Endothelial cell of umbilical vein (primary cell): Measurements from ENCODE around the gene LHFPL6. TPM values are rescaled to one million over a fixed set of nuclear protein-coding genes. Genes with fewer than 3 reads are reported as not detected.

Source experiments
- BruUV-seq: library from RNA; stranded (reverse); fragments of 400-500 nt; replicated peaks from 2 replicates; lab custom pipeline; 2021; lab: Mats Ljungman, UMichigan
- CTCF ChIA-PET: fragments of 300-600, 350-600 bp; sonication (Branson Sonifier 250); formaldehyde crosslinking; loops from one replicate; lab custom pipeline; 2021; ENCODE audit warnings: antibody characterized with exemption, inconsistent platforms; lab: Charles Lee
- POLR2A ChIA-PET: fragments of 300-600, 350-600 bp; sonication (Branson Sonifier 250); formaldehyde crosslinking; loops from one replicate; lab custom pipeline; 2021; ENCODE audit warnings: antibody characterized with exemption, inconsistent platforms; lab: Charles Lee
- DNase-seq: peaks from one replicate; pipeline ENCODE4 v3.0.0-alpha.2; 2011; ENCODE audit warnings: low read depth, low spot score
- FAIRE-seq: peaks from 2 replicates; lab custom pipeline; 2011; peaks lifted over from hg19 to GRCh38; lab: Jason Lieb, UNC
- H2AFZ ChIP-seq: 2 replicates; pipeline ENCODE4 v1.6.0; 2012; ENCODE audit warnings: low read depth, low read length, control low read depth, inconsistent platforms
- H3K27ac ChIP-seq: 2 replicates; pipeline ENCODE4 v1.5.1; 2011; ENCODE audit warnings: low read depth, mild to moderate bottlenecking, control low read depth, low read length, moderate library complexity; ENCODE audit not compliant: insufficient read depth
- H3K27me3 ChIP-seq, 2 experiments: 2 replicates each; pipeline versions ENCODE4 v1.6.0 to v1.6.1; 2011; ENCODE audit warnings: low read length in 2 of 2, mixed read lengths in 1 of 2; ENCODE audit not compliant: control insufficient read depth in 2 of 2, insufficient read depth in 2 of 2
- H3K36me3 ChIP-seq, 2 experiments: 2 replicates in 1 of 2; 3 replicates in 1 of 2; pipeline ENCODE4 v1.5.1; 2011; ENCODE audit warnings: low read length in 2 of 2, mild to moderate bottlenecking in 1 of 2, moderate library complexity in 1 of 2; ENCODE audit not compliant: control insufficient read depth in 2 of 2, insufficient read depth in 2 of 2; ENCODE audit errors: extremely low read depth in 1 of 2
- H3K4me1 ChIP-seq: 3 replicates; pipeline ENCODE4 v1.5.1; 2011; ENCODE audit warnings: mild to moderate bottlenecking, low read length; ENCODE audit not compliant: control insufficient read depth, insufficient read depth; ENCODE audit errors: extremely low read depth
- H3K4me2 ChIP-seq: 2 replicates; pipeline ENCODE4 v1.6.1; 2011; ENCODE audit warnings: low read length, control low read depth, mixed read lengths; ENCODE audit not compliant: insufficient read depth
- H3K4me3 ChIP-seq, 3 experiments: fragments of 200-600 bp in 1 of 3; sonication (generic), shearing (Covaris generic) in 1 of 3; replicated peaks in 1 of 3; 2 replicates each; pipeline ENCODE4 v1.5.1; 2011 to 2016; ENCODE audit warnings: control low read depth in 3 of 3, low read length in 3 of 3, mild to moderate bottlenecking in 2 of 3, inconsistent platforms in 1 of 3, low read depth in 1 of 3, moderate library complexity in 1 of 3; ENCODE audit not compliant: insufficient read depth in 1 of 3
- H3K79me2 ChIP-seq: 2 replicates; pipeline ENCODE4 v1.6.0; 2012; ENCODE audit warnings: low read length, inconsistent platforms; ENCODE audit not compliant: control insufficient read depth, insufficient read depth
- H3K9ac ChIP-seq: replicated peaks from 2 replicates; pipeline ENCODE3; 2011; ENCODE audit warnings: low read length, control low read depth; ENCODE audit not compliant: insufficient read depth; ENCODE audit errors: extremely low read depth
- H3K9me1 ChIP-seq: replicated peaks from 3 replicates; pipeline ENCODE4 v1.6.0; 2011; ENCODE audit warnings: mild to moderate bottlenecking, low read length; ENCODE audit not compliant: control insufficient read depth, insufficient read depth; ENCODE audit errors: extremely low read depth
- H3K9me3 ChIP-seq: replicated peaks from 2 replicates; pipeline ENCODE4 v1.5.1; 2012; ENCODE audit warnings: low read length, inconsistent platforms; ENCODE audit not compliant: control insufficient read depth, insufficient read depth
- H4K20me1 ChIP-seq: replicated peaks from 2 replicates; pipeline ENCODE3; 2011; ENCODE audit warnings: mild to moderate bottlenecking, low read length; ENCODE audit not compliant: control insufficient read depth, insufficient read depth; ENCODE audit errors: extremely low read depth
- CTCF ChIP-seq, 2 donors: IDR thresholded peaks; 1 replicate in 1 of 2; 2 replicates in 1 of 2; pipeline ENCODE4 v1.5.1; 2011; ENCODE audit warnings: low read length in 2 of 2, mild to moderate bottlenecking in 2 of 2, moderate library complexity in 2 of 2, control low read depth in 1 of 2, inconsistent platforms in 1 of 2, low read depth in 1 of 2; ENCODE audit not compliant: insufficient read depth in 1 of 2; ENCODE audit errors: extremely low read depth in 1 of 2
- EZH2 ChIP-seq: IDR thresholded peaks from 2 replicates; pipeline ENCODE4 v1.6.1; 2012; ENCODE audit warnings: borderline replicate concordance, low read depth, mild to moderate bottlenecking, moderate library complexity, low read length, inconsistent platforms; ENCODE audit not compliant: severe bottlenecking
- FOS ChIP-seq: IDR thresholded peaks from 2 replicates; pipeline ENCODE4 v1.6.1; 2011; ENCODE audit warnings: mild to moderate bottlenecking, low read length, moderate library complexity, borderline replicate concordance; ENCODE audit not compliant: insufficient read depth
- GATA2 ChIP-seq: IDR thresholded peaks from 2 replicates; pipeline ENCODE4 v1.7.0; 2011; ENCODE audit warnings: low read depth, mild to moderate bottlenecking, moderate library complexity, mixed read lengths, low read length; ENCODE audit not compliant: insufficient read length, insufficient read depth
- JUN ChIP-seq: IDR thresholded peaks from 2 replicates; pipeline ENCODE4 v1.6.1; 2011; ENCODE audit warnings: borderline replicate concordance, low read depth; ENCODE audit not compliant: insufficient read length, insufficient read depth
- MAX ChIP-seq: IDR thresholded peaks from 2 replicates; pipeline ENCODE4 v1.6.1; 2011; ENCODE audit not compliant: insufficient read depth, insufficient read length
- MYC ChIP-seq: IDR thresholded peaks from one replicate; pipeline ENCODE4 v1.6.1; 2011; ENCODE audit warnings: mild to moderate bottlenecking, low read depth, low read length
- POLR2A ChIP-seq: IDR thresholded peaks from 2 replicates; pipeline ENCODE4 v1.6.1; 2012; ENCODE audit warnings: low read depth, mild to moderate bottlenecking, control low read depth, low read length
- POLR2AphosphoS5 ChIP-seq: IDR thresholded peaks from 2 replicates; pipeline ENCODE4 v1.6.1; 2012; ENCODE audit warnings: low read depth, mild to moderate bottlenecking, control low read depth, low read length, moderate library complexity; ENCODE audit not compliant: insufficient read depth
- dilution Hi-C: fragments of 300-500 bp; cut with MboI; formaldehyde crosslinking; loops from one replicate; pipeline ENCODE4 v1.15.0; 2019; ENCODE audit warnings: low sequenced_read_pairs; ENCODE audit not compliant: extremely low pct_ligation_motif_present
- intact Hi-C: fragments of 100-400 bp; cut with micrococcal nuclease; formaldehyde crosslinking; loops from one replicate; pipeline ENCODE4 v1.10.0; 2022
- polyA plus RNA-seq, 4 experiments: library from polyadenylated mRNA; depleted of rRNA in 3 of 4; stranded (reverse) in 3 of 4; unstranded in 1 of 4; fragments of >200 nt; gene quantifications; 2 replicates each; pipeline versions ENCODE4 v1.2.1 to v1.2.3, GENCODE V29; 2011 to 2012; ENCODE audit warnings: missing spikeins in 1 of 4
- total RNA-seq: library from RNA; stranded (reverse); gene quantifications from 2 replicates; pipeline ENCODE4 v1.2.3, GENCODE V29; 2021

The LHFPL6 gene
- total and polyA plus RNA-seq, 2 donors (not counting 3 experiments of a cell fraction or from before 2014, with no cell fraction given) = 17.5 to 19.4 TPM

- dilution Hi-C loops (no loop called here), intact Hi-C loops (no loop called here)
- Histone ChIP-seq H4K20me1 (no peaks in the 10 kb centered on the region), H3K36me3 (no peaks in the 10 kb centered on the region), H3K79me2 (no peaks in the 10 kb centered on the region), H3K4me2 (no peak overlapping the region), H3K4me1 (peaks cover 22% of the 10 kb centered on the region), H2AFZ (peak overlapping the region; percentile 32), H3K27ac (peak overlapping the region; percentile 25), H3K9me3 (no peaks in the 10 kb centered on the region), H3K4me3 (no peak overlapping the region), H3K9ac (no peak overlapping the region), H3K9me1 (no peaks in the 10 kb centered on the region), H3K27me3 (no peaks in the 10 kb centered on the region)
- ChIA-PET POLR2A (no interaction called here), CTCF (interaction anchor here (1.0 to 1.4 kb wide), 2 partner anchors 131 to 306 kb away, joined by 3 to 7 read pairs; no protein-coding TSS in a partner anchor)
- BruUV-seq = no TSS peak
- TF ChIP-seq MAX = no peak
- TF ChIP-seq POLR2A = no peak
- TF ChIP-seq EZH2 = no peak
- TF ChIP-seq POLR2AphosphoS5 = no peak
- no peak for TF ChIP-seq CTCF (IDR thresholded peaks at IDR 0.05; ENCODE audit: extremely low read depth in 1 of 2, insufficient read depth in 1 of 2, low read depth in 1 of 2, low read length in 2 of 2)
- TF ChIP-seq MYC = no peak
- TF ChIP-seq GATA2 = no peak
- no peak for TF ChIP-seq JUN
- TF ChIP-seq FOS = no peak
- FAIRE-seq (no peak), DNase-seq (no peak)
These were observed 121.5 kb downstream of the LHFPL6 start for GRCh38 chr13:39481491-39481890.
